ENCODE measurements around the gene IRAK2.

IRAK2 gene

GRCh38 chr3:10280177-10280529, 115.4 kb downstream of the IRAK2 start:
- Histone ChIP-seq H3K36me3 (ENCODE audit: control insufficient read depth in 1 of 2, insufficient read depth in 2 of 2, low read depth in 1 of 2, low read length in 2 of 2) (peaks cover 64 to 71% of the 10 kb centered on the region in 2 experiments), H3K18ac (ENCODE audit: low read depth in 1 of 2, low read length in 2 of 2) (no peak overlapping the region), H3K9ac (ENCODE audit: low read length) (no peak overlapping the region), H3K4me2 (ENCODE audit: low read length, poor library complexity, severe bottlenecking) (no peak overlapping the region), H2AFZ (ENCODE audit: low read depth, low read length) (no peak overlapping the region), H3K4ac (ENCODE audit: low read depth in 1 of 2, low read length in 2 of 2) (no peak overlapping the region), H4K91ac (ENCODE audit: low read length) (no peak overlapping the region), H2AK5ac (ENCODE audit: low read length, severe bottlenecking) (no peak overlapping the region), H2BK5ac (ENCODE audit: low read depth, low read length, poor library complexity, severe bottlenecking) (no peak overlapping the region), H3K23ac (ENCODE audit: low read length in 2 of 2) (no peak overlapping the region), H2BK15ac (ENCODE audit: low read depth, poor library complexity, severe bottlenecking) (no peak overlapping the region), H3K79me1 (replicated peaks; ENCODE audit: low read length, poor library complexity, severe bottlenecking) (peaks cover 48% of the 10 kb centered on the region), H3K27me3 (ENCODE audit: control insufficient read depth in 1 of 2, insufficient read depth in 1 of 2, low read length in 2 of 2) (no peaks in the 10 kb centered on the region), H3K9me3 (ENCODE audit: control insufficient read depth, low read length) (no peaks in the 10 kb centered on the region), H2BK12ac (ENCODE audit: low read length in 2 of 2) (no peak overlapping the region), H3K4me3 (ENCODE audit: insufficient read depth in 1 of 2, low read depth in 1 of 2, low read length in 2 of 2) (no peak overlapping the region), H3K27ac (ENCODE audit: low read length, poor library complexity, severe bottlenecking) (no peak overlapping the region), H3K4me1 (ENCODE audit: control insufficient read depth, insufficient read depth, low read depth, low read length) (peaks cover 6% of the 10 kb centered on the region), H3K14ac (ENCODE audit: low read length in 2 of 2) (no peak overlapping the region), H2BK120ac (ENCODE audit: low read depth, low read length) (no peak overlapping the region), H4K8ac (ENCODE audit: low read length) (no peak overlapping the region)
- DNase-seq = no peak
- WGBS = 95% methylated on average over 4 of the region's 5 CpGs

- Histone ChIP-seq H2BK5ac (ENCODE audit: low read depth, low read length, poor library complexity, severe bottlenecking) (no peak overlapping the region), H4K8ac (ENCODE audit: low read length) (no peak overlapping the region), H2AFZ (ENCODE audit: low read depth, low read length) (no peak overlapping the region), H3K27me3 (ENCODE audit: control insufficient read depth in 1 of 2, insufficient read depth in 1 of 2, low read length in 2 of 2) (no peaks in the 10 kb centered on the region), H3K9ac (ENCODE audit: low read length) (no peak overlapping the region), H2BK15ac (ENCODE audit: low read depth, poor library complexity, severe bottlenecking) (no peak overlapping the region), H3K36me3 (ENCODE audit: control insufficient read depth in 1 of 2, insufficient read depth in 2 of 2, low read depth in 1 of 2, low read length in 2 of 2) (peaks cover 64 to 75% of the 10 kb centered on the region in 2 experiments), H2BK120ac (ENCODE audit: low read depth, low read length) (no peak overlapping the region), H4K91ac (ENCODE audit: low read length) (no peak overlapping the region), H3K4ac (ENCODE audit: low read depth in 1 of 2, low read length in 2 of 2) (no peak overlapping the region), H2BK12ac (ENCODE audit: low read length in 2 of 2) (no peak overlapping the region), H3K23ac (ENCODE audit: low read length in 2 of 2) (no peak overlapping the region), H3K79me1 (replicated peaks; ENCODE audit: low read length, poor library complexity, severe bottlenecking) (peaks cover 46% of the 10 kb centered on the region), H2AK5ac (ENCODE audit: low read length, severe bottlenecking) (no peak overlapping the region), H3K4me2 (ENCODE audit: low read length, poor library complexity, severe bottlenecking) (no peak overlapping the region), H3K9me3 (ENCODE audit: control insufficient read depth, low read length) (no peaks in the 10 kb centered on the region), H3K18ac (ENCODE audit: low read depth in 1 of 2, low read length in 2 of 2) (no peak overlapping the region), H3K4me3 (ENCODE audit: insufficient read depth in 1 of 2, low read depth in 1 of 2, low read length in 2 of 2) (no peak overlapping the region), H3K27ac (ENCODE audit: low read length, poor library complexity, severe bottlenecking) (no peak overlapping the region), H3K14ac (ENCODE audit: low read length in 2 of 2) (no peak overlapping the region), H3K4me1 (ENCODE audit: control insufficient read depth, insufficient read depth, low read depth, low read length) (peaks cover 6% of the 10 kb centered on the region)
- WGBS = 100% methylated on average over 4 of the region's 6 CpGs
- no peak for DNase-seq
Observed at GRCh38 chr3:10280571-10280970, 115.9 kb downstream of the IRAK2 start.

GRCh38 chr3:10281951-10282350, 117.2 kb downstream of the IRAK2 start:
- no peak overlapping the region for H3K14ac ChIP-seq (ENCODE audit: low read length in 2 of 2)
- H3K27ac ChIP-seq (ENCODE audit: low read length, poor library complexity, severe bottlenecking) = no peak overlapping the region
- H3K27me3 ChIP-seq (ENCODE audit: control insufficient read depth in 1 of 2, insufficient read depth in 1 of 2, low read length in 2 of 2) = no peaks in the 10 kb centered on the region
- no peak overlapping the region for H3K23ac ChIP-seq (ENCODE audit: low read length in 2 of 2)
- no peak overlapping the region for H3K4ac ChIP-seq (ENCODE audit: low read depth in 1 of 2, low read length in 2 of 2)
- H3K36me3 ChIP-seq (ENCODE audit: control insufficient read depth in 1 of 2, insufficient read depth in 2 of 2, low read depth in 1 of 2, low read length in 2 of 2) = peaks cover 56 to 75% of the 10 kb centered on the region in 2 experiments
- H2BK5ac ChIP-seq (ENCODE audit: low read depth, low read length, poor library complexity, severe bottlenecking) = no peak overlapping the region
- peak overlapping the region; percentile 31 for H3K9ac ChIP-seq (ENCODE audit: low read length)
- H3K79me1 ChIP-seq (replicated peaks; ENCODE audit: low read length, poor library complexity, severe bottlenecking) = peaks cover 39% of the 10 kb centered on the region
- no peak overlapping the region for H4K91ac ChIP-seq (ENCODE audit: low read length)
- H3K4me1 ChIP-seq (ENCODE audit: control insufficient read depth, insufficient read depth, low read depth, low read length) = peaks cover 14% of the 10 kb centered on the region
- peak overlapping the region in 1 of 2 experiments; percentile 22 for H3K4me3 ChIP-seq (ENCODE audit: insufficient read depth in 1 of 2, low read depth in 1 of 2, low read length in 2 of 2)
- DNase-seq = no peak
- H2BK12ac ChIP-seq (ENCODE audit: low read length in 2 of 2) = no peak overlapping the region
- H3K9me3 ChIP-seq (ENCODE audit: control insufficient read depth, low read length) = no peaks in the 10 kb centered on the region
- H4K8ac ChIP-seq (ENCODE audit: low read length) = no peak overlapping the region
- 100% methylated on average over 2 of the region's 5 CpGs for WGBS
- no peak overlapping the region for H3K4me2 ChIP-seq (ENCODE audit: low read length, poor library complexity, severe bottlenecking)
- H3K18ac ChIP-seq (ENCODE audit: low read depth in 1 of 2, low read length in 2 of 2) = no peak overlapping the region
- H2BK120ac ChIP-seq (ENCODE audit: low read depth, low read length) = no peak overlapping the region
- H2AK5ac ChIP-seq (ENCODE audit: low read length, severe bottlenecking) = no peak overlapping the region
- no peak overlapping the region for H2BK15ac ChIP-seq (ENCODE audit: low read depth, poor library complexity, severe bottlenecking)
- no peak overlapping the region for H2AFZ ChIP-seq (ENCODE audit: low read depth, low read length)

- Histone ChIP-seq H3K4me3 (ENCODE audit: insufficient read depth in 1 of 2, low read depth in 1 of 2, low read length in 2 of 2) (no peak overlapping the region), H3K4me1 (ENCODE audit: control insufficient read depth, insufficient read depth, low read depth, low read length) (peaks cover 19% of the 10 kb centered on the region), H3K4ac (ENCODE audit: low read depth in 1 of 2, low read length in 2 of 2) (no peak overlapping the region), H3K9me3 (ENCODE audit: control insufficient read depth, low read length) (no peaks in the 10 kb centered on the region), H3K27ac (ENCODE audit: low read length, poor library complexity, severe bottlenecking) (no peak overlapping the region), H3K9ac (ENCODE audit: low read length) (no peak overlapping the region), H3K4me2 (ENCODE audit: low read length, poor library complexity, severe bottlenecking) (no peak overlapping the region), H3K27me3 (ENCODE audit: control insufficient read depth in 1 of 2, insufficient read depth in 1 of 2, low read length in 2 of 2) (no peaks in the 10 kb centered on the region), H3K23ac (ENCODE audit: low read length in 2 of 2) (no peak overlapping the region), H2BK15ac (ENCODE audit: low read depth, poor library complexity, severe bottlenecking) (no peak overlapping the region), H2BK12ac (ENCODE audit: low read length in 2 of 2) (no peak overlapping the region), H3K14ac (ENCODE audit: low read length in 2 of 2) (no peak overlapping the region), H4K8ac (ENCODE audit: low read length) (no peak overlapping the region), H2BK5ac (ENCODE audit: low read depth, low read length, poor library complexity, severe bottlenecking) (no peak overlapping the region), H2BK120ac (ENCODE audit: low read depth, low read length) (no peak overlapping the region), H3K36me3 (ENCODE audit: control insufficient read depth in 1 of 2, insufficient read depth in 2 of 2, low read depth in 1 of 2, low read length in 2 of 2) (peaks cover 53 to 68% of the 10 kb centered on the region in 2 experiments), H3K18ac (ENCODE audit: low read depth in 1 of 2, low read length in 2 of 2) (no peak overlapping the region), H3K79me1 (replicated peaks; ENCODE audit: low read length, poor library complexity, severe bottlenecking) (peaks cover 29% of the 10 kb centered on the region), H2AFZ (ENCODE audit: low read depth, low read length) (no peak overlapping the region), H4K91ac (ENCODE audit: low read length) (no peak overlapping the region), H2AK5ac (ENCODE audit: low read length, severe bottlenecking) (no peak overlapping the region)
- WGBS = 98% methylated on average over 5 of the region's 5 CpGs
- no peak for DNase-seq
Observed at GRCh38 chr3:10283638-10284037, 118.9 kb downstream of the IRAK2 start.

All from mesenchymal stem cell (in vitro differentiated cells and primary cell).